ENCODE data around the gene SERPING1.

SERPING1 gene

DNA sequence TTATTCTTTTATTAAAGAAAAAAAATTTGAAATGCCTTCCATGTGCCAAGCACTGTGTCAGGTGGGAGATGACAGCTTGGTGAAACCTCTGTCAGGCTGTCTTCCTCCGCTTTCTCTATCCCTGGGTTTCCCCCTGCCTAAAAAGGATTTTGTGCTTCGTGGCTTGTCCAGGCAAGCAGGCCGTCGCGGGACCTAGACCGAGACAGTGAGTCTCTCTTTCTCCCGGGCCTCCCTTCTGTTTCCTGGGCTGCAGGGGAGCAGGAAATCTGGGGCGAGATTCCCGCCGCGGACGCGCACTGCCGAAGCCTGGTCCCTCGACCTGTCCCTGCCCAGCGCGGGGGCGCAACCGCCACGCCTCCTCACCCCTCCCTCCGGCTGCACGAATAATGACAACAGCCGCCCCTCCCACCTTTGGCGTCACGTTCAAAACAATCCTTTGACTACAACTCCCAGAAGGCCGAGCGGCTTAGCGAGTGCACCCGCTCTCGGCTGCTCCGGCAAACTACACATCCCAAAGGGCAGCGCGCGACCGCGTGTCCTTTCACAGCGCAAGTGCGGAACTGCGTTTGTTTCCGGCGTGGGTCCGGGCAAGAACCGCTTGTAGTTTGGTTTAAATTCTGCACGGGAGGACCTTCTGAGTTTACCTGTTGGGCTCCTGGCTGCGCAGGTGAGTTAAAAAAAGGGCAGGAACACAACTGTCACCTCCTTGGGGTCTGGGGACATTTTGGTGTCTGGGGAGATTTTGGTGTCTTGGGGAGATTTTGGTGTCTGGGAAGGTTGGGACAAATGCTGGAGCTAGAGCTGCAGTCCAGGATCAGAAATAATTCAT, 59.9 kb downstream of the SERPING1 start, which contains the start of gene CLP1:
Gene CLP1 (plus strand): TSS at position 569 of the 829 bp plus-strand sequence. CDS start 1,715 bp downstream, outside the sequence.
- peak; percentile 97 for DNase-seq

DNA sequence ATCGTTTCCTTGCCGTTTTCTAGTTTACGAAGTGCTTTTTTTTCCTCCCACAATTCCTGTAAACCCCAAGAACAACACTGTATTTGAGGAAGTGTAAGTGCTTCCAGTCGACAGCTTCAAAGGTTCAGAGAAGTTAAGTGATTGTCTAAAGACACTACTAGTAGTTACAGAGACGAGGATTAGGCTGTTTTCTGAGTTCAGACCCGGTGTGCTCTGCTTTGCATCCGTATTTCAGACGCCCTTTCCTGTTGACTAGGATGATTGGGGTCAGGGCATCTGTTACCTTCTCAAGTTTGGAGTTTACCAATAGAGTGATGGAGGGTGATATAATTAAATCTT, 60.5 kb downstream of the SERPING1 start:
- no peak for DNase-seq

DNA sequence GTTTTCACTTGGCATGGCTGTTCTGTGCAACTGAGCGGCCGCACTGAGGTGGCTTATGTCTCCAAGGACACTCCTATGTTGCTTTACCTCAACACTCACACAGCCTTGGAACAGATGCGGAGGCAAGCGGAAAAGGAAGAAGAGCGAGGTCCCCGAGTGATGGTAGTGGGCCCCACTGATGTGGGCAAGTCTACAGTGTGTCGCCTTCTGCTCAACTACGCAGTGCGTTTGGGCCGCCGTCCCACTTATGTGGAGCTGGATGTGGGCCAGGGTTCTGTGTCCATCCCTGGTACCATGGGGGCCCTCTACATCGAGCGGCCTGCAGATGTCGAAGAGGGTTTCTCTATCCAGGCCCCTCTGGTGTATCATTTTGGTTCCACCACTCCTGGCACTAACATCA, 62.2 kb downstream of the SERPING1 start:
- no peak for DNase-seq

DNA sequence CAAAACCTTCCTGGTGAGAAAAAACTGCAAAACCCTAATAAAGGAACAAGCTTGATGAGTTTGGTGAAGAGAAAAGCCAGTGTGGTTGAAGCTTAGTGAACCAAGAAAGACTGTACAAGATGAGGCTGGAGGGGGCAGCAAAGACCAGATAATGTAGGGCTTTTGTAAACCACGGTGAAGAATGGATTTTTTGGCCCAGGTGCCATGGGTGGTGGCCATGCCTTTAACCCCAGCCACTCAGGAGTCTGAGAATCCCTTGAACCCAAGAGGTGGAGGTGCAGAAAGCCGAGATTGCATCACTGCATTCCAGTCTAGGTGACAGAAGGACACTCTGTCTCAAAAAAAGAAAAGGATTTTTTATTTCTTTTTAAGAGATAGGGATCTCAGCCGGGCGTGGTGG, 65.4 kb downstream of the SERPING1 start:
- no peak for DNase-seq

DNA sequence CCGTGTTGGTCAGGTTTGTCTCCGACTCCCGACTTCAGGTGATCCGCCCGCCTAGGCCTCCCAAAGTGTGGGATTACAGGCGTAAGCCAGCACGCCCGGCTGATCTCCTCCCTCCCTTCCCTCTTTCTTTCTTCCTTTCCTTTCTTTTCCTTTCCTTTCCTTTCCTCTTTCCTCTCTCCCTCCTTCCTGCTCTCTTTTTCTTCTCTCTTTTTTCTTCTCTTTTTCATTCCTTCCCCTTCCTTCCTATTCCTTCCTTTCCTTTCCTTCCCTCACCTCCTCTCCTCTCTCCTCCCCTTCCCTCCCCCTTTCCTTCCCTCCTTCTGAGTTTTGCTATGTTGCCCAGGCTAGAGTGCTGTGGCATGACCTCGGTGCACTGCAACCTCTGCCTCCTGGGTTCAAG, 66.5 kb downstream of the SERPING1 start:
- no peak for DNase-seq

Measured in NCI-H510A (cell line).